ENCODE data around the gene PEX14.
A peak's percentile ranks its signal among the peaks of the same experiment; 100 is the strongest.

PEX14 gene

DNA sequence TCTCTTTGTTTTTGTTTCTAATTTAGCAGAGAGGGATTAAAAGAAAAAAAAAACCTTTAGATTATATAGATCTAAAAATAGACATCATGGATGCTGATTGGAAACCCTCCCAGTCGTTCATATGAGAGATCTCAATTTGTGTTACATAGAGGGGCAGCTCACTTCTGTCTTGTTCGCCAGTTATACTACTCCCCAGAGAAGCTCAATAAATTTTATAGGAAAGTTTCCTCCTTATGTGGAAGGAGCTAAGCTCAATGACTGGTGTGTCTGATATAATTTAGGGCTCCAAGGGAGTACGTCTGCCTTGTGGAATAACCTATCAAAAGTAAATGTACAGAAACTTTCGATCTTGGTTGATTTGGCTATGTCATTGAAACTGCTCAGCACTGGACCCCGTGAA is 117.6 kb downstream of the PEX14 start:
- no peak for DNase-seq (ENCODE audit: low read depth in 2 of 2)

DNA sequence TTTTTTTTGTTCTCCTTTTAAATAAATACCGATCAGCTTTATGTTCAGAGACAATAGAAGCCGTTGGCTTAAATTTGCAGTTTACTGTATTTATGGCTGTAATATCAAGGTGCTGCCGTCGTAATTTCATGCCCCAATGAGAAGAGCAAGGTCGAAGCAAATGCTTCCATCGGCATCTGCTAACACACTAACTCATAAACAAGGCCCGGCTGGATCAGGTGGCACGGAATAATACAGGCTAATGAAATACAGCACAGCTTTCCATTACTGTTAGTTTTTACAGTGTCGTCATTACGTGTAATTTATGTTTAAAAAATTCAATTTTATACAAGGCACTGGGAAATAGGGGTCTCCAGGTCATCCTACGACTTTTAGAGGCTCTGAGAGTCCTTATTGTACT is 119.0 kb downstream of the PEX14 start:
- DNase-seq (ENCODE audit: low read depth in 2 of 2), result no peak

DNA sequence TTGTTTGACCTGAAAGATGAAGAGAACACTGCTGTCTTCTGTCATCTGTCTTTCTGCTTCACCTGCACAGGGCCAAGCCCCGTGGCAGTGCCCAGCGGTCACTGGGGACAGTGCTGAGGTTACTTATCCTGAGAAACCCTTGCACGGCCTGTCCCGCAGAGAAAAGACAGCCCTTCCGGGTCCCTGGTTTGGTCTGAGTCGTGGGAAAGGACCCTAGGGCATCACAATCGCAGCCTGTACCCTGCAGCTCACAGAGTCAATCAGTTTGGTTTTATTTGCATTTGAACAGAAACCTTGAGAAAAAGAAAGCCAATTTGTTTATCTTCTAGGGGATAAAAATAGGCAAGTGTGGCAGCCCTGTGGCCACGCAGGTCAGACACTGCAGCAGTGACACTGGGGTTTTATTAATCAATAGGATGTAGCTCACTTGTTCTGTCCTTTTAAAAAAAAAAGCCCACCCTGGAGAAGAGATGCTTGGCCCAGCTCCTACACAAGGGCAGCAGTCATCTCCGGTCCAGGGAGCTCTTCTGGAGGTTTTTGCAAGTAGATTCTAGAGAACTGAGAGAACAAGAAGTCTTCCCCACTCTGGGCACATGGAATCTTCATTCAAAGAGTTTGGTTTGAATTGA is 120.0 kb downstream of the PEX14 start:
- no peak for DNase-seq (ENCODE audit: low read depth in 2 of 2)

DNA sequence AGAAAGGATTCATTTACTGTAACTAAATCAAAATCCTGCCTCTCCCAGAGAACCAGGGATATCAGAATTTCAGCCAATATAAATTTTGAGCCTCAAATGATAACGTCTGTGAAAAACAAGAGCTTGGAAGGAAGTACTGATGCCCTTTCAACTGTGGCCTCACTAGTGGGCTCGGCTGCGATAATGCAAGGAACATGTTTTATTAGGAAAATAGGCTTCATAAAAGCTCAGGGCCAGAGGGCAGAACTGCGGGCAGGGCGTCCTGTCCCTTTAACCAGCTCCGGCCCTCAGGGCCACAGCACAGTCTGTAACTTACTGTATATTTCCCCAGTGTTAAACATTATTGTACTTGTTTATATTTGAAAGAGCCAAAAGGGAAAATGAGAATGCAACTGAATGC is 122.0 kb downstream of the PEX14 start:
- DNase-seq (ENCODE audit: low read depth in 2 of 2), result no peak

DNA sequence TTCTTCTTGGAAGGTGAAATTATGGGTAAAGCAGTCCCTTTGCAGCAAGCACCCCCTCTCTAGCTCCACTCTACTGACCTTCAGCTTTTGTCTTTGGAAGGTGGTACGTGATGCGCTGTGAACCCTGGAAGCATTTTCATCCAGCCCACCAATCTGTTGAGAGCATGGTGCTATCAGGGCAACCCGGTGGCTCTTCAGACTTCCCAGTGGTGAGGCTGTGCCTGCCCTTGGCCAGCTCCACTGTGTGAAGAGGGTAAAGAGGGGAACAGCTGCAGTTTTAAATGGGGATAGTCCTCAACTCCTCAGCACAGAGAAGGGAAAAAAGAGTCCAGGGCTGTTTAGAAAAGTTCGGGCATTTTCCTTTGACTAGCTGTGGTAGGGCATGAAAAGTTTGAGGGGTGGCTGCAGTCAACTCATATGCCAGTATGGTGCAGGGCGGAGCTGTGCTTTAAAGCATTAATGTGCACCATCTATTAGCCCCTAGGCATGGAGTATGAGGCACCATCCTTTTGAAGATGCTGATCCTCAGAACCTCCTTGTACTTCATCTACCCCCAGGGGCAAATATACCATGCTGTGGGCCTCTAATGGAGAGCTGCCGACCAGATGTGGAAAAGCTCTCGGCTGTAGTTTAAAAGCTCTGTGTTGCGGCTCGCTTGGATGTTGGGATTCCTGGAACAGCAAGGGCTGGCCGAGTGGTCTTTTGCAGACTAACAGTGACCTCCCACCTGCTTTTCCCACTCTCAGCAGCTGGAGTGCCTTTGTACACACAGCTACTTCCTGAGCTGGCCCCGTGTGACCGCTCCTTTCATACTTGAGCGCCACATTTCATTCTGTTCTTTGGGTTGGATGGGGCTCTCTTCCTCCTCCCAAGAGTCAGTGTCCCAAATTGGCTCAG is 123.0 kb downstream of the PEX14 start:
- DNase-seq (ENCODE audit: low read depth in 2 of 2), result no peak

DNA sequence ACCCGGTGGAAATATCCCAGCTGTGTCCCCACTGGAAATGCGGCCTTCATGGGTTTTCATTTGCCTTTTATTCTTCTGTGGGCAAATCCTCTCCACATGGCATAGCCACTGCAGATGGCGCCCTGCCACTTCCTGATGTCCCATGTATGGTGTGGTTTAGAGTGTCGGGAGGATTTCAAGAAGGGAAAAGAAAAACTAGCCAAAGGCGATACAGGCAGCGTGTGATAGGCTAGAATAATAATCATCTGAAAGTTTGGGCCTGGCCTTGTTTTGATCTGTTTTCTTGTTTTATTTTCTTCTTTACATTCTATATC is 123.6 kb downstream of the PEX14 start:
- no peak for DNase-seq (ENCODE audit: low read depth in 2 of 2)

DNA sequence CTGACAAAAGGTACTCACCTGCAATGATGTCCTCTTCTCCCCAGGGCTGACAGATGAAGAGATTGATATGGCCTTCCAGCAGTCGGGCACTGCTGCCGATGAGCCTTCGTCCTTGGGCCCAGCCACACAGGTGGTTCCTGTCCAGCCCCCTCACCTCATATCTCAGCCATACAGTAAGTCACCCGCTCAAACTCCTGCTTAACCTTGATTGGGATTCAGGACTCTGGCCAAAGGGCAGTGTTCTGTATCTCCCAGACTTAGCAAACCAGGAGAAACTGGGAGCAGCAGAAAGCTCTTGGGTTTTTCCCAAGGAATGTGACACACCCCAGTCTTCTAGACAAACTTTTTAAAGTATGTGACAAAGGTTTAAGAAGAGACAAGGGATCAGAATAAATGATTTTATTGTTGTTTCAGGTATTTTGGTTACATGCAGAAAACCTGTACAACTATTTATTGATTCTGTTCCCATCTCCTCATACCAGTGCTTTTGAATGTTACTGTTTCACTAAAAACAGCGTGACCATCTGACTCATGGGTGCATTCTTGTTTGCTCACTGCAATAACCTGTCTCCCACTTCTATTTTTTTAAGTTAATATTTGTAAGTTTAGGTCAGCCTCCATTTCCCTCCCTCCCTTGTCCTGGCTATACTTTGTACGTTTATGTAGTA is 124.6 kb downstream of the PEX14 start:
- peak in 1 of 2 experiments; percentile 10 for DNase-seq (ENCODE audit: low read depth in 2 of 2)

DNA sequence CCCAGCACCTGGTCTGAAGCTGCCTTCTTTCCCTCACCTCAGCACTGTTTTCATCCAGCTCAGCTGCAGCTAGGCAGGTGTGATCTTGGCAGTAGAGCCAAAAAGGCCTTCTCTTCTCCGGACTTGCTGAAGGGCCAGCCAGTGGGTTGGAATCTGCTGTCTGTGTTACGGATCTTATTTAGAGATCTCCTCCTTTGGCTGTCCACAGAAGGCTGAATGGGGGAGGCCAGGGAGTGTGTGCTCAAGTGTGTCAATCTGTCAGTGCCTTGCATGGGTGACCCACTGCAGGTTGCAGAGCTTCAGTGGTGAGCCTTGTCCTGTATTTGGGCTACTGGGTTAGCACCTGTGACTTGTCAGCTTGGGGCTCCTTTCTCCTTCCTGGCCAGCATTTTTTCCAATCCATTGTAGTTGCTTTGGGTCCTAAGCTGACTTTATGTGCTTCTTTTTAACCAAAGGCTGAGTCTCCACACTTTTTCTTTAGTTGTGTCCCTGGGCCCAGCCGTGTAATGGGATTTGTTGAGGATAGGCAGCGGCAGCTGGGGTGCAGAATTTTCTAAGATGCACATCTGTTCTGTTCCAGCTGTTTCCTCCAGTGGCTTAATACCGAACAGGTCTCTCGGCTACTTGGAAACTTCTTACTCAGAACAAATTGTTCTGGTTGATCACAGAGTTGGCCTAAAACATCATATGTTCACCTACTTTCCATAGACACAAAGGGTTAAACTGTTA is 126.8 kb downstream of the PEX14 start:
- no peak for DNase-seq (ENCODE audit: low read depth in 2 of 2)

DNA sequence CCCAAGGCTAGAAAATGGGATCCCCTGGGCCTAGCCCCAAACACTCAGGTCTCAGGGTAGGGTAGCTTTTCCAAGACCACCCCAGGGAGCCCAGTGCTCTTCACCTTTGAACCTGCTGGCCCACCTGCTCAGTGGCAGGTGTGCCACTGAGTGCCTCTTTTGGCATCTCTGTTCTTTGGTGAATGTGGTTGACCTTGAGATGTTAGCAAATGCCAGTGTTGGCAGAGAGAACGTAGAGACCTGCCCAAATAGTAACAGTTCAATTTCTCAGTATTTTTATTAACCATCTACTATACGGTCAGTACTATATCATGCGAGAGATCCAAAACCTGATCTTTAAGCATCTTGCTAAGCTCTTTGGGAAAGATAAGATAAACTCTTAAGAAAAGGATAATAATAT is 128.2 kb downstream of the PEX14 start:
- DNase-seq (ENCODE audit: low read depth in 2 of 2), result no peak

DNA sequence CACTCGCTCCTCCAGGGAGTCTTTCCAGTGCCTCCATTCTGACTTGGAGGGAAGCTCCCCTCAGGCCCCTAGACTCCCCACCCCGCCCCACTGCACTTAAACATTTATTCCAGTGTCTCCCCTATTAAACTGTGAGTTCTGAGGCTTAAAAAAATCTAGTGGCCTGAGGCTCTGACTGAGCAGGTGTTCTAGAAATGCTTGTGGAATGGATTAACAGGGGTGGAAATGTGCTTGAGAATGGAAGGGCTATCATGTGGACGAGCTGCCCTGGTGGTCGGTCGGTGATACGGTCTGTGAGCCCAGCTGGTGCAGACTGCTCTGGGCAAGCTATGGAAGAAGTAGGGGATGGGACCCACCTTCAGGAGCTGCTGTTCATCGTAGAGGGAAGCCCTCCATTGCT is 130.2 kb downstream of the PEX14 start:
- DNase-seq (ENCODE audit: low read depth in 2 of 2), result no peak

DNA sequence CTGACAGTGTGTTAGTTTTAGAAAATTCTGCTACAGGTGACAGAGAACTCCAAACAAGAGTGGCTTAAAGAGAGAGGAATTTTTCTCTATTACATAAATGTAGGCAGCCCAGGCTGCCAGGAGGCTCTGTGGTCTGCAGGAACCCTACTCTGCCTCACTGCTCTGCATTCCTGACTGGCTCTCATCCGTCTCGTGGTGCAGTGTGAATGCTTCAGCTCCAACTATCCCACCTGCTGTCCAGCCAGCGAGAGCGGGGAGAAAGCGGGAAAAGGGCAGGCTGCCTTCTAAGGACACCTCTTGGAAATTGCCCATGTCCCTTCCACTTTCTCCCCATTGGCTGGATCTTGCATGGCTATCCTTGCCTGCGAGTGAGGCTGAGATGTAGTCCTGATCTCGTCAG is 131.3 kb downstream of the PEX14 start:
- no peak for DNase-seq (ENCODE audit: low read depth in 2 of 2)

DNA sequence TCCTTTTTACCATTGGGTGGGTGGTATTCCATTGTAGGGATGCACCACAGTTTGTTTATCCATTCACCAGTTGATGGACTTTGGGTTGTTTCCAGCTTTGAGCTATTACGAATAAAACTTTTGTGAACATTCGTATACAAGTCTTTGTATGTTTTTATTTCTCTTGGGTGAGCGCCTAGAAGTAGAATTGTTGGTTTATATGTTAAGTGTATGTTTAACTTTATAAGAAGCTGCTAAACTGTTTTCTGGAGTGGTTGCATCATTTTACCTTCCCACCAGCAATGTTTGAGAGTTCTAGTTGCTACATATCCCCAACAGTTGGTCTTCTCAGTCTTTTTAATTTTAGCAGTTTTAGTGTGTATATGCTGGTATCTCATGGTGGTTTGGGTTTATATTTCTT is 132.5 kb downstream of the PEX14 start:
- no peak for DNase-seq (ENCODE audit: low read depth in 2 of 2)

DNA sequence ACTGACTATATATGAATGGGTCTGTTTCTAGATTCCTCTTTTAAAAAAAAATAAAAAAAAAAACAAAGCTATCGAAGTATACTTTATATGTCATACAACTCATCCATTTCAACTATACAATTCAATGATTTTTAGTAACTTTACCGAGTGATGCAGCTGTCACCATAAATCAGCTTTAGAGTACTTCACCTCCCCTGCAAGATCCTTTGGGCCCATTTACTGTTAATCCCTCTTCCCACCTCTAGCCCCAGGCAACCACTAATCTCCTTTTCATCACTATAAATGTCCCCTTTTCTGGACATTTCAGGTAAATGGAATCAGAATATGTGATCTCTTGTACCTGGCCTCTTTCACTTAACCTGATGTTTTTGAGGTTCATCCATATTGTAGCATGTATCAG is 133.9 kb downstream of the PEX14 start:
- DNase-seq (ENCODE audit: low read depth in 2 of 2), result no peak

DNA sequence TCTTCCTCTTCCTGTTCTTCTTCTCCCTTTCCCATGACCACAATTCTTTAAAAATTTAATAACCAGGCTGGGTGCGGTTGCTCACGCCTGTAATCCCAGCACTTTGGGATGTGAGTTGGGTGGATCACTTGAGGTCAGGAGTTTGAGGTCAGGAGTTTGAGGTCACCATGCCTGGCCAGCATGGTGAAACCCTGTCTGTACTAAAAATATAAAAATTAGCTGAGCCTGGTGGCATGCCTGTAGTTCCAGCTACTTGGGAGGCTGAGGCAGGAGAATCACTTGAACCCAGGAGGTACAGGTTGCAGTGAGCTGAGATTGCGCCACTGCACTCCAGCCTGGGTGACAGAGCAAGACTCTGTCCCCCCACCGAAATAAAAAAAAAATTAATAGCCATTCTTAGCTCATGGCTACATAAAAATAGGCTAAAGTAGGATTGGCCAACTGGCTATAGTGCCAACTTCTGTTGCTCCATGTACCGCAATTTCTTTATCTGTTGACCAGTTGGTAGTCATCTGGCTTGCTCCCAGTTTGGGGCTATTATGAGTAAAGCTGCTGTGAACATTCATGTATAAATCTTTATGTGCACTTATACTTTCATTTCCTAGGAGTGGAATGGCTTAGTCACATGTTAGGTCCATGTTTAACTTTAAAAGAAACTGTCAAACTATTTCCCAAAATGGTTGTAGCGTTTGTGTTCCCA is 136.3 kb downstream of the PEX14 start:
- DNase-seq (ENCODE audit: low read depth in 2 of 2), result no peak

DNA sequence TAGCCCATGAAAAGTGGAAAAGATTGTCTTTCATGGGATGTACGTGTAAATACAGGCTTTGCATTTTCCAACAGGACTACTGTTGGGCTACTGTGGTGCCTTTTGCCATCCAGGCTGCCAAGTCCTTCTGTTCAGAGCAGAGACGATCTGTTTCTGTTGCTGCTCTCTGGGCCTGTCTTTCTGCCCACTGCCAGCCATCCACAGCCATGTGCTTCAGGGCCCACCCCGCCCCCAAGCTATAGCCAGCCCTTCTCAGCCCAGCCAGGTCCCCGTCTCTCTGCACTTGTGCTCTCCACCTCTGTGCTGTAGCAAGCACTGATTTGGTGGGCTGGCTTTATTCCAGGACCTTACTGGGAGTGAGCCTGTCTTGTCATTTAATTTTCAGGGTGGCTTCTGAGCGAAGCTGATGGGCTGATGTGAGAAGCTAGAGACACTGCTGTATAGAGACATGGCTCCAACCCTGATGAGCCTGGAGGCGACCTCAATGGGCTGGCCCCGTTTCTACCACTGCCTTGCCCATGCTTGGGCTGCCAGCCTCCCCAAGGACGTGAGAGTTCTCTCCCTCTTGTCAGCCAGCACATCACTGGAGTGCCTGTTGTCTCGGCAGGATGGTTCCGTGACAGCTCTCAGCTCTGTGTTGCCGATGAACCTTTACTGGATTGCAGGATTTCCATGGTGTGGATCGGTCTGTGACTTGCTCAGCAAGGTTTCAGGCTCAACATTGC is 137.8 kb downstream of the PEX14 start:
- DNase-seq (ENCODE audit: low read depth in 2 of 2), result no peak

DNA sequence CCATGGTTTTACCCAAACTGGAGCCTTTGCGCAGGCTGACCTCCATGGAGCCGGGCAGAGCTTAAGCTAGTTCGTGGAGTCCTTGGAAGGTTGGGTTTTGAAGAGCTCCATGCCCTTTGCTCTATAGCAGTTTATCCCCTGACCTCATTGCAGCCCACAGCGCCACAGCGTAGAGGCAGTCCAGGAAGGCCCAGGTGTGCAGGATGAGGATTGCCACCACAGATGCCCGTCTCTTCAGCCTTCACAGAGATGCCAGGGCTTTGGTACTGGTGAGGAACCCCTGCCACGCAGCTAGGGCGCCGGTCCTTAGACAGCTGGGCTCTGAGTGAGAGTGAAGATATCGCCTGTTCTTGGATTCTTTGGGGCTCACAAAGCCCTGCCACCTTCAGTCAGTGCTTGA is 138.6 kb downstream of the PEX14 start:
- no peak for DNase-seq (ENCODE audit: low read depth in 2 of 2)

DNA sequence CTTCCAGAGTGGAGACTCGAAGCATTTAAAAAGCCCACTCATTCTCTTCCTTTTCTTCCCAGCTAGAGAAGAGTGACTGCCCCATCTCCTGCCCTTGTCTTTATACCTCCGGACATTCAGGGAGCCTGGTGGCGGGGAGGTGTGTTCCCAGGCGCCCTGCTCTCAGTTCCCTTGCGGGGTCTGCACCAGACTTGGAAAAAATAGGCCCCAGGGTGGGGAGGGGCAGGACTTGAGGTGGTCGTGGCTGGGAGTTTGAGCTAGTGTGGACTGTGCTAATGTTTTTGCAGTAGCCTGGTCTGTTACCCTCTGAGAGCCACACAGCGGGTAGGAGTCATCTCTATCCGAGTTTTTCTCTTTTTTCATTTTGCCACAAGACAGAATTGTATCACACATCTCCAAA is 139.1 kb downstream of the PEX14 start:
- no peak for DNase-seq (ENCODE audit: low read depth in 2 of 2)

DNA sequence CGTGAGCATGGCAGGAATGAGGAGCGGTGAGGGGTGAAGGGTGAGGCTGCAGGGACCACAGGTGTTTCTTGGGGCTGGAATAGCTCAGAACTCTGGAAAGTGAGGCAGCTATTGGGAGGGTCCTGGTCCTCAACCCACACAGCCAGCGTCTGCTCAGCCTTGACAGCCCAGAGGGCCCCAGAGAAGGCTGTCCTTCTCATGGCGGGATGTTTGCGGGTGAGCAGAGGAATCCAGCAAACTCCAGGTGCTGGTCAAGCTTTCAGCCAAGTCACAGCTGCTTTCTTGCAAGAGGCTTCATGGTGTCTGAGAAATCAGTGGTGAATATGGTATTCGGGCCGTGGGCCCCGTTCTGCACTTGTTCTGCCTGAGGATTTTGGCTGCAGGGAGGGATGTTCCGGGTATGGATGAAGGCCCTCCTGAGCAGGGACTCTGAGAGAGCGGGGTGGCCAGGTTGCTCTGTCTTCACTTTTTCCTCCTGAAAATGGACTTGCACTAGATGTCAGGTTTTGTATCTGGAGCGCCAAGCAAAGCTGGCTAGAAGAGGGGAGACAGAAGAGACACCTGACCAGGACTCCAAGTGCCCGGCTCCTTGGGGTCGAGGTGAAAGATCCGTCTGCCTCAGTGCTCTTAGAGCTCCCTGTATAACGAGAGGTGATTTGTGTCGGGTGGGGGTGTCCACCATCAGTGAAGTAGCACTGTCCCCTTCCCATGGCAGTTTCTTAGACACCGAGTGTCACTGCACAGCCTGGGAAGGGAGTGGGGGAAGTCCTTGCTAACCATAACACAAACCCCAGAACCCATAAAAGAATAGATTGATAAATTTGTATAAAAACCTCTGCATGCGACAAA is 139.9 kb downstream of the PEX14 start:
- DNase-seq (ENCODE audit: low read depth in 2 of 2), result no peak

DNA sequence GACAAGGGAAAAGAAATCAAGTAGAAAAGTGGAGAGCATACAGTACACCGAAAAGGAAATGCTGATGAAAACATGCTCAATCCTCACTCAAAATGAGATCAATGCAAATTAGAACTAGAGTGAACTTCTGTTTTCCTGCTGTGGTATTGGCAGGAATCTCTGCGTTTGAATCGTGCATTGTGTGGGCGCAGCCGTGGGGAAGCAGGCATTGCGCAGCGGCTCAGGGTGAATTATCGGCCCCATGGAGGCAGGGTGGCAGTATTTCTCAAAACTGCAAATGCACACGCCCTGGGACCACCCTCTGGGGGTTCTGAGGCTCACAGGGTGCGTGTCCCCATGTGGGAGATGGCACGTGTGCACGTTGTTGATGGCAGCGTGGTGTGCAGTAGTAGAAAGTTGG is 140.6 kb downstream of the PEX14 start:
- DNase-seq (ENCODE audit: low read depth in 2 of 2), result no peak

Measured in fibroblast of skin of left quadriceps (primary cell).